ENCODE data around the gene DNAJB2.

DNAJB2 gene

GRCh38 chr2:219278655-219279150 lies 463 bp upstream of the DNAJB2 start:
- TF ChIP-seq CTCF (IDR thresholded peaks at IDR 0.05; ENCODE audit: insufficient read depth, low read depth, low read length, missing control alignments) = no peak
- peak overlapping the region; percentile 21 for H3K4me3 ChIP-seq (ENCODE audit: low read length)
- DNase-seq (ENCODE audit: low read depth) = no peak

GRCh38 chr2:219279916-219280516 lies 850 bp downstream of the DNAJB2 start:
- no peak for DNase-seq (ENCODE audit: low read depth)
- peak overlapping the region; percentile 68 for H3K4me3 ChIP-seq (ENCODE audit: low read length)
- TF ChIP-seq CTCF (IDR thresholded peaks at IDR 0.05; ENCODE audit: insufficient read depth, low read depth, low read length, missing control alignments) = peak; percentile 4

- H3K4me3 ChIP-seq (ENCODE audit: low read length) = no peak overlapping the region
Observed at GRCh38 chr2:219280651-219281050, 1.5 kb downstream of the DNAJB2 start.

GRCh38 chr2:219281588-219281987 lies 2.4 kb downstream of the DNAJB2 start:
- TF ChIP-seq CTCF (IDR thresholded peaks at IDR 0.05; ENCODE audit: insufficient read depth, low read depth, low read length, missing control alignments) = no peak

More at GRCh38 chr2:219280651-219281050, 1.5 kb downstream of the DNAJB2 start:
- no peak for DNase-seq (ENCODE audit: low read depth)
- no peak for TF ChIP-seq CTCF (IDR thresholded peaks at IDR 0.05; ENCODE audit: insufficient read depth, low read depth, low read length, missing control alignments)

GRCh38 chr2:219282375-219282774 lies 3.2 kb downstream of the DNAJB2 start:
- TF ChIP-seq CTCF (IDR thresholded peaks at IDR 0.05; ENCODE audit: insufficient read depth, low read depth, low read length, missing control alignments) = no peak
- H3K4me3 ChIP-seq (ENCODE audit: low read length) = no peak overlapping the region
- DNase-seq (ENCODE audit: low read depth) = no peak

More at GRCh38 chr2:219281588-219281987, 2.4 kb downstream of the DNAJB2 start:
- DNase-seq (ENCODE audit: low read depth) = no peak
- no peak overlapping the region for H3K4me3 ChIP-seq (ENCODE audit: low read length)

- no peak for TF ChIP-seq CTCF (IDR thresholded peaks at IDR 0.05; ENCODE audit: insufficient read depth, low read depth, low read length, missing control alignments)
- DNase-seq (ENCODE audit: low read depth) = no peak
Observed at GRCh38 chr2:219282943-219283581, 3.9 kb downstream of the DNAJB2 start.

More at GRCh38 chr2:219282943-219283581, 3.9 kb downstream of the DNAJB2 start:
- no peak overlapping the region for H3K4me3 ChIP-seq (ENCODE audit: low read length)

Data from epithelial cell of esophagus (primary cell).